ENCODE data around the gene CTXND2. TPM values are rescaled to one million over a fixed set of nuclear protein-coding genes. Genes with fewer than 3 reads are reported as not detected.

CTXND2 gene
- total RNA-seq, 1 donor from 2014 or later: not detected

DNA sequence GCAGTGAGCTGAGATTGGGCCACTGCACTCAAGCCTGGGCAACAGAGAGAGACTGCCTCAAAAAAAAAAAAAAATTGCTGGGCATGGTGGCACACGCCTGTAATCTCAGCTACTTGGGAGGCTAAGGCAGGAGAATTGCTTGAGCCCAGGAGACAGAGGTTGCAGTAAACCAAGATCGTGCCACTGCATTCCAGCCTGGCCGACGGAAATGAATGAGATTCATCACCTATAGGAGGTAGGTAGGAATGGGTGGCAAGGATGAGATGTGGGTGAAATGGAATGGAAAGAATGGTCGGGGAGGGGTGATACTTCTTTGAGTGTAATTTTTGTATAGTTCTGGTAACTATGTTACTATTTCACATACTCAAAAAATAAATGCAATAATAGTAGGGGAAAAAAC is 15.4 kb downstream of the CTXND2 start:
- DNase-seq (ENCODE audit: low spot score in 2 of 2, unreplicated experiment in 2 of 2): no peak
- H3K27me3 Mint-ChIP-seq (ENCODE audit: low read depth): no peaks in the 10 kb centered on the region
- H3K4me1 Mint-ChIP-seq: peaks cover 9% of the 10 kb centered on the region
- H3K36me3 Mint-ChIP-seq: no peaks in the 10 kb centered on the region
- H3K4me3 Mint-ChIP-seq: no peak overlapping the region
- TF ChIP-seq, protein P1, sequence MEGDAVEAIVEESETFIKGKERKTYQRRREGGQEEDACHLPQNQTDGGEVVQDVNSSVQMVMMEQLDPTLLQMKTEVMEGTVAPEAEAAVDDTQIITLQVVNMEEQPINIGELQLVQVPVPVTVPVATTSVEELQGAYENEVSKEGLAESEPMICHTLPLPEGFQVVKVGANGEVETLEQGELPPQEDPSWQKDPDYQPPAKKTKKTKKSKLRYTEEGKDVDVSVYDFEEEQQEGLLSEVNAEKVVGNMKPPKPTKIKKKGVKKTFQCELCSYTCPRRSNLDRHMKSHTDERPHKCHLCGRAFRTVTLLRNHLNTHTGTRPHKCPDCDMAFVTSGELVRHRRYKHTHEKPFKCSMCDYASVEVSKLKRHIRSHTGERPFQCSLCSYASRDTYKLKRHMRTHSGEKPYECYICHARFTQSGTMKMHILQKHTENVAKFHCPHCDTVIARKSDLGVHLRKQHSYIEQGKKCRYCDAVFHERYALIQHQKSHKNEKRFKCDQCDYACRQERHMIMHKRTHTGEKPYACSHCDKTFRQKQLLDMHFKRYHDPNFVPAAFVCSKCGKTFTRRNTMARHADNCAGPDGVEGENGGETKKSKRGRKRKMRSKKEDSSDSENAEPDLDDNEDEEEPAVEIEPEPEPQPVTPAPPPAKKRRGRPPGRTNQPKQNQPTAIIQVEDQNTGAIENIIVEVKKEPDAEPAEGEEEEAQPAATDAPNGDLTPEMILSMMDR (IDR thresholded peaks at IDR 0.05; ENCODE audit: unreplicated experiment): no peak
- no peaks in the 10 kb centered on the region for H3K9me3 Mint-ChIP-seq
- H3K27ac Mint-ChIP-seq: peak overlapping the region; percentile 47

DNA sequence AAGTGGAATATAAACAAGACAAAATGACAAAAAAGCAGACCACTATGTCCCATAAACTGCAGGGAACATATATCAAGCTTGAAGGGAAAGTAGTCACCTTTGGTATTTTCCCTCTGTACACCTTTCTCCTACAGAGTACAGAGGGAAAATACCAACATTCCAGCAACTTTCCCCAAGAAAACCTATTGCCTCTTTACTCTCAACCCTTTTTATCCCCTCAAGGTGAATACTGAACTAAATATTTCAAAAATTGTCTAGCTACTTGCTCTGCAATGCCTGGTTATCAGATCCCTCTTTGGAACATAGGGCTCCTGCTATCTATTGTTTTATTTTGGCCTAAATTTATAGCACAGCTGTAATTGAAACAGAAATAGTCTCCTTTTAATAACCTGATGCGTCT is 15.8 kb downstream of the CTXND2 start:
- Mint-ChIP-seq H3K27ac (peak overlapping the region; percentile 71), H3K9me3 (no peaks in the 10 kb centered on the region)

DNA sequence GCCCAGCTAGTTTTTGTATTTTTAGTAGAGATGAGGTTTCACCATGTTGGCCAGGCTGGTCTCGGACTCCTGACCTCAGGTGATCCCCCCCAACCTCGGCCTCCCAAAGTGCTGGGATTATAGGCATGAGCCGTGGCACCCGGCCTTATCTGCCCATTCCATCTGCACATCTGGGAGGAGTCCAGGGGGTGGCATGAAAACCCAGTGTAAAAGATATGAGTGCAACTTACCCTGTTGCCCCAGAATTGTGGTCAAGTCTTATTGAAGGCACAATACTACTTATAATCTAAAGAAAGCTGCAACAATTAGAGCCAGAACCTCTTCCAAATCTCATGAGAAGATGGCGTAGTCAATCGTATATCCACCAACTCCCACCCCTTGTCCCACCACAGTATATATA is 18.4 kb downstream of the CTXND2 start:
- Mint-ChIP-seq H3K27me3 (ENCODE audit: low read depth) (no peaks in the 10 kb centered on the region), H3K9me3 (peaks cover 4% of the 10 kb centered on the region), H3K4me3 (no peak overlapping the region), H3K36me3 (no peaks in the 10 kb centered on the region), H3K4me1 (peaks cover 9% of the 10 kb centered on the region), H3K27ac (no peak overlapping the region)
- TF ChIP-seq, protein P1 (IDR thresholded peaks at IDR 0.05; ENCODE audit: unreplicated experiment): no peak
- DNase-seq (ENCODE audit: low spot score in 2 of 2, unreplicated experiment in 2 of 2): no peak

More for the DNA sequence above, 15.8 kb downstream of the CTXND2 start:
- H3K4me3 Mint-ChIP-seq: no peak overlapping the region
- no peak for DNase-seq (ENCODE audit: low spot score in 2 of 2, unreplicated experiment in 2 of 2)
- H3K27me3 Mint-ChIP-seq (ENCODE audit: low read depth): no peaks in the 10 kb centered on the region
- no peaks in the 10 kb centered on the region for H3K36me3 Mint-ChIP-seq
- peaks cover 9% of the 10 kb centered on the region for H3K4me1 Mint-ChIP-seq
- TF ChIP-seq, protein P1 (IDR thresholded peaks at IDR 0.05; ENCODE audit: unreplicated experiment): no peak

DNA sequence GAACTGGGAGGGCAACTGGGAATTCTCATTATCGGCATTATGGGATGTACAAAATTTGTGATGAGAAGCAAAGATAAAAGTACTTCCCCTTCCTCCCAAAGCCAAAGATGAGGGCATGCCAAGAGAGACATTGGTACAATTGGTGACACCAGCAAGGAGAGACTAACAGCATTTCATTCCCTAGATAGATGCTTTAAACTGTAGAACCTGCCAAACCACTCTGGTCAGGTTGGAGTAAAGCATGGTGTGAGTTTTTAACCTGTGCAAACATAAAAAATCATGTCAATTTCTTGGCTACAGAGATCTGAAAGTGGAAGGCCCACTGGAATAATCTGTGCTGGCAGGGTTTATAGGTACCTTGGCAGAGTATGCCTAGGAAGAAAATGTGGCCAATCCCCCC is 19.4 kb downstream of the CTXND2 start:
- no peak for DNase-seq (ENCODE audit: low spot score in 2 of 2, unreplicated experiment in 2 of 2)
- H3K4me3 Mint-ChIP-seq: no peak overlapping the region
- TF ChIP-seq, protein P1 (IDR thresholded peaks at IDR 0.05; ENCODE audit: unreplicated experiment): no peak
- H3K27me3 Mint-ChIP-seq (ENCODE audit: low read depth): no peaks in the 10 kb centered on the region
- no peak overlapping the region for H3K27ac Mint-ChIP-seq
- no peaks in the 10 kb centered on the region for H3K36me3 Mint-ChIP-seq
- H3K4me1 Mint-ChIP-seq: peaks cover 9% of the 10 kb centered on the region
- H3K9me3 Mint-ChIP-seq: peaks cover 4% of the 10 kb centered on the region

DNA sequence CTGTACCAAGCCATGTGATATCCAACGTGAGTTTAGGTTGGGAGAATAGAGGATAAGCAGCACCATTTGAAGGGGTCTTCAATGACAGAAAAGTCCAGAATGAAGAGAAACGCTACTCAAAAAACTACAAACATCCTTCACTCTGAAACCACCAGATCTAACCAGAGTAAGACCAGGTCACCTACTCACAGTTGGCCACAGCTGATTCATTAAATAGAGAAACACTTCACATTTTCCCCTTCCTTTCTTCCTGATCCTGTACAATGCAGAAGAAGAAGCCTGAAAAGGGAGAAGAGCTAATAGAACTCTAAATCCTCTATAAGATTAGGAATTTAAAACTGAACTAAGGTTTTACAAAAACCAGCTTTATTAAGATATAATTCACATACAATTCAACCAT is 19.9 kb downstream of the CTXND2 start:
- no peak for DNase-seq (ENCODE audit: low spot score in 2 of 2, unreplicated experiment in 2 of 2)
- Mint-ChIP-seq H3K36me3 (no peaks in the 10 kb centered on the region), H3K27me3 (ENCODE audit: low read depth) (no peaks in the 10 kb centered on the region), H3K4me3 (no peak overlapping the region), H3K9me3 (peaks cover 4% of the 10 kb centered on the region), H3K4me1 (peaks cover 9% of the 10 kb centered on the region), H3K27ac (no peak overlapping the region)
- TF ChIP-seq, protein P1 (IDR thresholded peaks at IDR 0.05; ENCODE audit: unreplicated experiment): no peak

DNA sequence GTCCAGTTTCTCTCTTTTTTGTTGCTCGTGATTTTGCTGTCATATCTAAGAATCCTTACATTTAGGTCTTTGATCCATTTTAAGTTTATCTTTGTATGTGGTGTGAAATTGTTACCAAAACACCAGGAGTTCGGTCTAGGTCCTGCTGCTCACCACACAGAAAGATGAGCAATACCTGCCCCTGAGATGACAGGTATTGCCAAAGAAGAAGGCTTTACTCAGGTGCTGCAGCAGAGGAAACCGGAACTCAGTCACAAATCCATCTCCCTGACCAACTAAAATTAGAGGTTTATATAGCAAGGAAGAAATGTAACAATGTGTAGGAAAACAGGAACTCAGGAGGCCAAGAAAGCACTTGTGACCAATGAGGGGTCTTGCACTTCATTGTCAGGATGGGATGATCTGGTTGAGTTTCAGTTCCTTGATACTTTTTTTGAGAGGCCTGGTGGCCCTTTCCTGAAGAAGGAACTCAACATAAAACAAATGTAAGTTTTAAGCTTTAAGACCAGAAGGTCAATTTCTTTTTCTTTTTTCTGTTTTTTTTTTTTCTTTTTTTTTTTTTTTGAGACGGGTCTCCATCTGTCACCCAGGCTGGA is 22.7 kb downstream of the CTXND2 start:
- no peak for DNase-seq (ENCODE audit: low spot score in 2 of 2, unreplicated experiment in 2 of 2)
- H3K27me3 Mint-ChIP-seq (ENCODE audit: low read depth): no peaks in the 10 kb centered on the region
- H3K36me3 Mint-ChIP-seq: no peaks in the 10 kb centered on the region
- no peak overlapping the region for H3K4me3 Mint-ChIP-seq
- H3K4me1 Mint-ChIP-seq: peaks cover 6% of the 10 kb centered on the region
- H3K27ac Mint-ChIP-seq: no peak overlapping the region
- peaks cover 4% of the 10 kb centered on the region for H3K9me3 Mint-ChIP-seq
- TF ChIP-seq, protein P1 (IDR thresholded peaks at IDR 0.05; ENCODE audit: unreplicated experiment): no peak
